ENCODE data around the gene KCNJ9.

DNA sequence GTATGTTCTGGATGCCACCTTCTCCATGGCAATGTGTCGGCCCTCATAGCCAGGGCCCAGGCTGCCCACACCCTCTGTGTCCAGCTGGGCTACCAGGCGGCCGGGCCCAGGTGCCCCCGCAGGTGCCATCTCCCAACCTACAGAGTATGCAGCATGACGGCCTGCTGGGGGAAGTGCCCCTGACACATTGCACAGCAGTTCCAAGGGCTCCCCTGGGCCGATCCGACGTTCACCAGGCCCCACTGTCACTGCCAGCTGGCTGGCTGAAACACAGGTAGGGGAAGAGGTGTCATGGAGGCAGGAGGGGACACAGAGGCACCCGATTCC, 11.7 kb downstream of the KCNJ9 start:
- TF ChIP-seq, protein P1, sequence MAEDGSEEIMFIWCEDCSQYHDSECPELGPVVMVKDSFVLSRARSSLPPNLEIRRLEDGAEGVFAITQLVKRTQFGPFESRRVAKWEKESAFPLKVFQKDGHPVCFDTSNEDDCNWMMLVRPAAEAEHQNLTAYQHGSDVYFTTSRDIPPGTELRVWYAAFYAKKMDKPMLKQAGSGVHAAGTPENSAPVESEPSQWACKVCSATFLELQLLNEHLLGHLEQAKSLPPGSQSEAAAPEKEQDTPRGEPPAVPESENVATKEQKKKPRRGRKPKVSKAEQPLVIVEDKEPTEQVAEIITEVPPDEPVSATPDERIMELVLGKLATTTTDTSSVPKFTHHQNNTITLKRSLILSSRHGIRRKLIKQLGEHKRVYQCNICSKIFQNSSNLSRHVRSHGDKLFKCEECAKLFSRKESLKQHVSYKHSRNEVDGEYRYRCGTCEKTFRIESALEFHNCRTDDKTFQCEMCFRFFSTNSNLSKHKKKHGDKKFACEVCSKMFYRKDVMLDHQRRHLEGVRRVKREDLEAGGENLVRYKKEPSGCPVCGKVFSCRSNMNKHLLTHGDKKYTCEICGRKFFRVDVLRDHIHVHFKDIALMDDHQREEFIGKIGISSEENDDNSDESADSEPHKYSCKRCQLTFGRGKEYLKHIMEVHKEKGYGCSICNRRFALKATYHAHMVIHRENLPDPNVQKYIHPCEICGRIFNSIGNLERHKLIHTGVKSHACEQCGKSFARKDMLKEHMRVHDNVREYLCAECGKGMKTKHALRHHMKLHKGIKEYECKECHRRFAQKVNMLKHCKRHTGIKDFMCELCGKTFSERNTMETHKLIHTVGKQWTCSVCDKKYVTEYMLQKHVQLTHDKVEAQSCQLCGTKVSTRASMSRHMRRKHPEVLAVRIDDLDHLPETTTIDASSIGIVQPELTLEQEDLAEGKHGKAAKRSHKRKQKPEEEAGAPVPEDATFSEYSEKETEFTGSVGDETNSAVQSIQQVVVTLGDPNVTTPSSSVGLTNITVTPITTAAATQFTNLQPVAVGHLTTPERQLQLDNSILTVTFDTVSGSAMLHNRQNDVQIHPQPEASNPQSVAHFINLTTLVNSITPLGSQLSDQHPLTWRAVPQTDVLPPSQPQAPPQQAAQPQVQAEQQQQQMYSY (CRISPR knock-in tag; IDR thresholded peaks at IDR 0.05), result no peak
- TF ChIP-seq TP53 (CRISPR knock-in tag; IDR thresholded peaks at IDR 0.05) (no peak), ETV6 (CRISPR knock-in tag; IDR thresholded peaks at IDR 0.05) (no peak), ZNF219 (CRISPR knock-in tag; IDR thresholded peaks at IDR 0.05; ENCODE audit: borderline replicate concordance) (no peak), TEAD1 (CRISPR knock-in tag; IDR thresholded peaks at IDR 0.05) (no peak), PRRX2 (CRISPR knock-in tag; IDR thresholded peaks at IDR 0.05) (no peak), IRF2 (CRISPR knock-in tag; IDR thresholded peaks at IDR 0.05; ENCODE audit: borderline replicate concordance, low read depth) (no peak)
- TF ChIP-seq, protein P2, sequence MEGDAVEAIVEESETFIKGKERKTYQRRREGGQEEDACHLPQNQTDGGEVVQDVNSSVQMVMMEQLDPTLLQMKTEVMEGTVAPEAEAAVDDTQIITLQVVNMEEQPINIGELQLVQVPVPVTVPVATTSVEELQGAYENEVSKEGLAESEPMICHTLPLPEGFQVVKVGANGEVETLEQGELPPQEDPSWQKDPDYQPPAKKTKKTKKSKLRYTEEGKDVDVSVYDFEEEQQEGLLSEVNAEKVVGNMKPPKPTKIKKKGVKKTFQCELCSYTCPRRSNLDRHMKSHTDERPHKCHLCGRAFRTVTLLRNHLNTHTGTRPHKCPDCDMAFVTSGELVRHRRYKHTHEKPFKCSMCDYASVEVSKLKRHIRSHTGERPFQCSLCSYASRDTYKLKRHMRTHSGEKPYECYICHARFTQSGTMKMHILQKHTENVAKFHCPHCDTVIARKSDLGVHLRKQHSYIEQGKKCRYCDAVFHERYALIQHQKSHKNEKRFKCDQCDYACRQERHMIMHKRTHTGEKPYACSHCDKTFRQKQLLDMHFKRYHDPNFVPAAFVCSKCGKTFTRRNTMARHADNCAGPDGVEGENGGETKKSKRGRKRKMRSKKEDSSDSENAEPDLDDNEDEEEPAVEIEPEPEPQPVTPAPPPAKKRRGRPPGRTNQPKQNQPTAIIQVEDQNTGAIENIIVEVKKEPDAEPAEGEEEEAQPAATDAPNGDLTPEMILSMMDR (IDR thresholded peaks at IDR 0.05), result no peak
- TF ChIP-seq, protein P3, sequence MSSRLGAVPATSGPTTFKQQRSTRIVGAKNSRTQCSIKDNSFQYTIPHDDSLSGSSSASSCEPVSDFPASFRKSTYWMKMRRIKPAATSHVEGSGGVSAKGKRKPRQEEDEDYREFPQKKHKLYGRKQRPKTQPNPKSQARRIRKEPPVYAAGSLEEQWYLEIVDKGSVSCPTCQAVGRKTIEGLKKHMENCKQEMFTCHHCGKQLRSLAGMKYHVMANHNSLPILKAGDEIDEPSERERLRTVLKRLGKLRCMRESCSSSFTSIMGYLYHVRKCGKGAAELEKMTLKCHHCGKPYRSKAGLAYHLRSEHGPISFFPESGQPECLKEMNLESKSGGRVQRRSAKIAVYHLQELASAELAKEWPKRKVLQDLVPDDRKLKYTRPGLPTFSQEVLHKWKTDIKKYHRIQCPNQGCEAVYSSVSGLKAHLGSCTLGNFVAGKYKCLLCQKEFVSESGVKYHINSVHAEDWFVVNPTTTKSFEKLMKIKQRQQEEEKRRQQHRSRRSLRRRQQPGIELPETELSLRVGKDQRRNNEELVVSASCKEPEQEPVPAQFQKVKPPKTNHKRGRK (CRISPR knock-in tag; IDR thresholded peaks at IDR 0.05; ENCODE audit: borderline replicate concordance), result no peak
- TF ChIP-seq, protein P4, sequence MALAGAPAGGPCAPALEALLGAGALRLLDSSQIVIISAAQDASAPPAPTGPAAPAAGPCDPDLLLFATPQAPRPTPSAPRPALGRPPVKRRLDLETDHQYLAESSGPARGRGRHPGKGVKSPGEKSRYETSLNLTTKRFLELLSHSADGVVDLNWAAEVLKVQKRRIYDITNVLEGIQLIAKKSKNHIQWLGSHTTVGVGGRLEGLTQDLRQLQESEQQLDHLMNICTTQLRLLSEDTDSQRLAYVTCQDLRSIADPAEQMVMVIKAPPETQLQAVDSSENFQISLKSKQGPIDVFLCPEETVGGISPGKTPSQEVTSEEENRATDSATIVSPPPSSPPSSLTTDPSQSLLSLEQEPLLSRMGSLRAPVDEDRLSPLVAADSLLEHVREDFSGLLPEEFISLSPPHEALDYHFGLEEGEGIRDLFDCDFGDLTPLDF (CRISPR knock-in tag; IDR thresholded peaks at IDR 0.05), result no peak
